Mucosa of stomach (tissue), 1 donor: ENCODE measurements around the gene MAJIN.

Experiments
- H3K27me3 ChIP-seq: one replicate; pipeline ENCODE4 v1.7.0; 2013; ENCODE audit warnings: mild to moderate bottlenecking, low read length; ENCODE audit not compliant: control insufficient read depth, insufficient read depth
- H3K36me3 ChIP-seq: one replicate; pipeline ENCODE4 v1.7.0; 2013; ENCODE audit warnings: low read length; ENCODE audit not compliant: control insufficient read depth, insufficient read depth
- H3K4me1 ChIP-seq: one replicate; pipeline ENCODE4 v1.7.0; 2013; ENCODE audit warnings: mild to moderate bottlenecking, low read length; ENCODE audit not compliant: control insufficient read depth, insufficient read depth
- H3K4me3 ChIP-seq: one replicate; pipeline ENCODE4 v1.7.0; 2013; ENCODE audit warnings: low read length
- H3K9ac ChIP-seq: one replicate; pipeline ENCODE4 v1.7.0; 2013; ENCODE audit warnings: mild to moderate bottlenecking, low read length, moderate library complexity
- H3K9me3 ChIP-seq: one replicate; pipeline ENCODE4 v1.7.0; 2013; ENCODE audit warnings: mild to moderate bottlenecking, low read length, moderate library complexity; ENCODE audit not compliant: control insufficient read depth
- donor health status: Pancreatic carcinoma.

MAJIN gene, protein sequence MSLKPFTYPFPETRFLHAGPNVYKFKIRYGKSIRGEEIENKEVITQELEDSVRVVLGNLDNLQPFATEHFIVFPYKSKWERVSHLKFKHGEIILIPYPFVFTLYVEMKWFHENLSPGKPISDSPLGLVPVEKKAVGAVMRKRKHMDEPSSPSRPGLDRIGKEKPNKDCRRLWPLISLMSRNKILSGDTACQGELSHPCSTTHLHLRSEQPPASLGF

DNA sequence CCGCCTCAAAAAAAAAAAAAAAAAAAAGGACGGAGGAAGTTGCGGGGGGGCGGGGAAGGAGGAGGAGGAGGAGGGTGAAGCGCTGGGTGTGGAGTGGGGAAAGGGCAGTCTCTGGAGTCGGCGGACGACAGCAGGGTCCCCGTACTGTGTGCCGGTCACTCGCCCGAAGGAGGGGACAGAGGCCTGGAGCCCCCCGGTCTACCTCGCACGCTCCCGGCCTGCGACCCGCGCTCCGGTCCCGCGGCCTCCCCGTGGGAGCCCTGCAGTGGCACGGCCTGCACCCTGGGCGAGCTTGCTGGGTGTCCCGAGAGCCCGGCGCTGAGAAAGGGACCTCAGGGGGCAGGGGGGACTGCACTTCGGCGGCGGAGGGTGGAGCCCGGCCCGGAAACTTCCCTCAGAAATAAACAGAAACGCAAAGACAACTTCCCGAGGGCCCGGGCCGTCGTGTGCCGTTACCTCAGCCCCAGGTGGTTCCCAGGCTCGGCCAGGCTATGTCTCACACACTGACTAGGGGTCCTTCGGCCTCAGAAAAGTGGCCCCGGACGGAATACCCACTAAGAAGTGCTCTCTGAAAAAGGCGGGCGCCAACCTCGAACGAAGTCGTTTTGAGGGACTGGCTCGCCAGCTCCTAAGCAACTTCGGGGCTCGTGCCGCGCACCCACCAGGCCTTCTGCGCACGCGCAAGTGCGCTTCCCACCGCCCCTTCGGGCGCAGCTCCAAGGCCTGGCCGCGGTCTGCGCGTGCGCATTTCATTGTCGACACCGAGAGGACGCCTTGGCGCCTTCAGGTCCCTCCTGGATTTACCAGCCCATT, at the start of gene MAJIN:
Gene MAJIN (minus strand): TSS at position 688 of the 813 bp plus-strand sequence. CDS start 12,703 bp downstream, outside the sequence.
- Histone ChIP-seq H3K4me1 (peaks cover 16% of the 10 kb centered on the region), H3K4me3 (peak within 1 kb of the TSS; percentile 41), H3K36me3 (no peaks in the 10 kb centered on the region), H3K27me3 (no peaks in the 10 kb centered on the region), H3K9me3 (no peaks in the 10 kb centered on the region), H3K9ac (peak within 1 kb of the TSS; percentile 37)

DNA sequence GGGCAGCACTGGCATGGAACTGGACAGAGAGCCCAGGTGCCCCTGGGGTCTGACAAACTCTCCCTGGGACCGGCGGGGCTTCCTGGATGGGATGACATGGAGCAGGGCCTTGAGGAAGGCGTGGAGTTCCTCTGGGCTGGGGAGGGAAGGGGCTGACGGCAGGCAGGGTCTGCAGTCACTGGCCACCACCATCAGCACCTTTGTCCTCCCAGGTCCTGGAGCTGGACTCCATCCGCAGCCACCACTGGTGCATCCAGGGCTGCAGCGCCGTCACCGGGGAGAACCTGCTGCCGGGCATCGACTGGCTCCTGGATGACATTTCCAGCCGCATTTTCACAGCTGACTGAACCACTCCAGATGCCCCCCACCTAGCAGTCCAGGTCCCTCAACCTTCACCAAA, 49.6 kb upstream of the MAJIN start:
- no peak overlapping the region for H3K9ac ChIP-seq
- H3K9me3 ChIP-seq: no peaks in the 10 kb centered on the region
- no peaks in the 10 kb centered on the region for H3K27me3 ChIP-seq
- peaks cover 6% of the 10 kb centered on the region for H3K36me3 ChIP-seq
- H3K4me1 ChIP-seq: no peaks in the 10 kb centered on the region
- H3K4me3 ChIP-seq: no peak overlapping the region

DNA sequence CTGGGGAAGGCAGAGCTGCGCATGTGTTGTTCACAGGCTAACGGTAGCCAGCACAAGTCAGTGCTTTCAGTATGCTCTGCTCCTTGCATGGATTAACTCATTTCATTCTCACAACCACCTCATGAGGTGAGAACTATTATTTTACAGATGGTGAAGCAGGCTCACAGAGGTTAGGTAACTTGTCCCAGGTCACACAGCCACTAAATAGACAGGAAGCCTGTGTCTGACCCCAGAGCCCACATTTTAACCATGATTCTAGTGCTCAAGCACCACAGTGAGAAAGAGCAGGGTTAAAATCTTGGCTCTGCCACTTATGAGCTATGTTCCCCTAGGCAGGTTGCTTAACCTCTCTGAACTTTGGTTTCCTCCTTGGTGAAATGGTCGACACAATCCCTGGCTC, 49.1 kb upstream of the MAJIN start:
- Histone ChIP-seq H3K9me3 (no peaks in the 10 kb centered on the region), H3K4me1 (no peaks in the 10 kb centered on the region), H3K4me3 (no peak overlapping the region), H3K9ac (no peak overlapping the region), H3K27me3 (no peaks in the 10 kb centered on the region), H3K36me3 (peaks cover 6% of the 10 kb centered on the region)

DNA sequence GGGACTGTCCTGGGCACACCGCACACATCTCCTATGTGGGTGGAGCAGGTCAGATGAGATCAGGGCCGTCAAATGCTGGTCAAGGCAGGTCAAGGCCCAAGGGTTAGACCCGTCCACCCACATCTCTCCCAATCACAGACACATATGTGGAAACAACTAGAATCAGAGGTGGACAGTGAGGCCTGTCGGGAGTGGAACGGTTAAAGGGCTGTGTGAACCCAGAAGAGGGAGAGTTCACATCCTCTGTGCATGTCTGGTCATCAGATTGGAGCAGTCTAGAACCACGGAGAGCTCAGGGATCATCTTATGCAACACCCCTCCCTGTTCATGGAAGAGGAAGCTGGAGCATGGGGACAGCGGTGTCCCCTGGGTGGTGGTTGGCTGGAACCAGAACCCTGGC, 47.9 kb upstream of the MAJIN start:
- Histone ChIP-seq H3K4me3 (no peak overlapping the region), H3K36me3 (peaks cover 6% of the 10 kb centered on the region), H3K9ac (no peak overlapping the region), H3K4me1 (peaks cover under 1% of the 10 kb centered on the region), H3K9me3 (no peaks in the 10 kb centered on the region), H3K27me3 (no peaks in the 10 kb centered on the region)

DNA sequence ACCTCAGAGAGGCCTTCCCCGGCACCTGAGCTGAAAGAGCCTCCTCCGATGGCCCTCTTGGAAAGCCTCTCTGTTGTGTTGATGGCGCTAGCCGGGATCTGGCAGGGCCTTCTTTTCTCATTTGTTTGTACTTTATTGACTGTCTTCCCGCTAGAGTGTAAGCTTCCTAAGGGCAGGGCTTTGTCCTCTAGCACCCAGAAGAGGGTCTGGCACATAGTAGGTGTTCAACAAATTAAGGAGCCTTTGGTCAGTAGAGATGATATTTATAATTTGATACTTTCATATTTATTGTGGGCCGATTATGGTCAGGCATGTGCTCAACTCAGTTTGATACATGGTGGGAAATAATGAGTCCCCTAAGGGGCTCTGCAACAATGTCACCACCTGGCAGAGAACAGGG, 46.0 kb upstream of the MAJIN start:
- Histone ChIP-seq H3K9ac (no peak overlapping the region), H3K9me3 (no peaks in the 10 kb centered on the region), H3K36me3 (peaks cover 6% of the 10 kb centered on the region), H3K4me3 (no peak overlapping the region), H3K27me3 (no peaks in the 10 kb centered on the region), H3K4me1 (peaks cover 8% of the 10 kb centered on the region)

DNA sequence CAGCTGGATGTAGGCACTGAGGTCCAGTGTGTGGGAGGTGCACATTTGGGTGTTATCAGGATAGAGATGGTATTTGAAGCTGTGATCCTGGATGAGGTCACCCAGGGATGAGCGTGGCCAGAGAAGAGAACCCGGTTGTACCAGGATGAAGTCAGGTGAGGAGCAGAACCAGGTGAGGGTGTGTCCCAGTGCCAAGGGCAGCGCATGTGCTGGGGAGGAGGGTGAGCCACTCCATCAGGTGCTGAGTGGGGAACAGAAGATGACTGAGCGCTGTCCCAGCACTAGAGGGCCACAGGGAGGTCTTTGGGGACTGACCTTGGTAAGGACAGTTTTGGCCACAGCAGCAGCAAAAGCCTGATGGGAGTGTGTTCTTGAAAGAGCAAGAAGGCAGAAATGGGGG, 44.8 kb upstream of the MAJIN start:
- Histone ChIP-seq H3K36me3 (peaks cover 6% of the 10 kb centered on the region), H3K4me3 (no peak overlapping the region), H3K27me3 (no peaks in the 10 kb centered on the region), H3K4me1 (peaks cover 10% of the 10 kb centered on the region), H3K9me3 (no peaks in the 10 kb centered on the region), H3K9ac (no peak overlapping the region)

DNA sequence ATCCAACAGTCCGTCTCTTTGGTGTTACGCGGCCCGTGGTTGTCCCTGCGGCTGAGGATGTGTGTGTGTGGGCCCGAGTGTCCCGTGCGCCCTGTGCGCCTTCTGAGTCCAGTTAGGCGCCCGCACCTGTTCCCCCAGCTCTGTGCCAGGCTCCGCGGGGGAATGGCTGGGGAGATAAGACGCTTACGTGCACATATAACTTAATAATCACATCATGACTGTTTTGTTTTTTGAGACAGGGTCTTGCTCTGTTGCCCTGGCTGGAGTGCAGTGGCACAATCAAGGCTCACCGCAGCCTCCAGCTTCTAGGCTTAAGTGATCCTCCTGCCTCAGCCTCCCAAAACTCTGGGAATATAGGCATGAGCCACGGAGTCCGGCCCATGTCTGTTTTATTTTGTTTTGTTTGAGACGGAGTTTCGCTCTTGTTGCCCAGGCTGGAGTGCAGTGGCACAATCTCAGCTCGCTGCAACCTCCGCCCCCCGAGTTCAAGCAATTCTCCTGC, 42.9 kb upstream of the MAJIN start:
- Histone ChIP-seq H3K4me3 (peak overlapping the region; percentile 96), H3K9ac (peak overlapping the region; percentile 91), H3K9me3 (no peaks in the 10 kb centered on the region), H3K4me1 (peaks cover 10% of the 10 kb centered on the region), H3K36me3 (peaks cover 6% of the 10 kb centered on the region), H3K27me3 (no peaks in the 10 kb centered on the region)

DNA sequence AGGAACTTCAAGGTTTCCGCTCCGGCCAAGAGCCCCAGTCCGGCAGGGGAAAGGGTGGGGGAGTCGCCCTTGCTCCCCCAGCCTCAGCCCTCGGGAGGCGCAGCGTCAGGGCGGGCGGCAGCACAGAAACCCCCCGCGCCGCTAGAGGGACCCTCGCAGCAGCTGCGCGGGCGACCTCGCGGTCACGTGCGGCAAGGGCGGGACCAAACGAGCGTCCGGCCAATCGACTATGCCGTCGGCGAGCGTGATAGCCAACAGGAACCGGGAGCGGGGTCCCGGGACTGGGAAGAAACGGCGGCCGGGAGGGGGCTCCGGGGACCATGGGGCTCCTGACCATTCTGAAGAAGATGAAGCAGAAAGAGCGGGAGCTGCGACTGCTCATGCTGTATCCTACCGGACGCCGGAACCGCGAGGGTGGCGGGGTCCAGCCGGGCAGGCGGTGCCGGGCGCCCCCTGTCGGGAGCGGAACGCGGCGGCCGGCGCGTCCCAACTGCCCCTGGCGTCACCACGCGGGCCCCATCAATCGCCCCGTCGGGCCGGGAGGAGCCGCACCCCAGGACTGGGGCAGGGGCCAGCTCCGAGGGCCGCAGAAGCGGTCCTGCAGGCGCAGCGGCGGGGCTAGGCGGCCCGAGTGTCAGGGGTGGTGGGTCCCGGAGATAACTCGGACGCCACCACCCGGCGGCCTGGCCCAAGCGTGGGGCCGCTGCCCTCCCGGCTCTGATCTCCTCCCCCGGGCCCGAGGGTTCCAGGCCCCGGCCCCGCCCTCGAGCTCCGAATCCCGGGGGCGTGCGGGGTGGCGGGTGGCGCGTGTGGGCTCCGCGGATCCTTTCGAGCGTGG, 42.2 kb upstream of the MAJIN start, which contains the start of gene ARL2:
Gene ARL2 (plus strand): TSS at position 273 of the 838 bp plus-strand sequence. CDS start 48 bp downstream, at position 321.
- H3K9me3 ChIP-seq: no peaks in the 10 kb centered on the region
- peak within 1 kb of the TSS; percentile 91 for H3K9ac ChIP-seq
- H3K4me1 ChIP-seq: peaks cover 10% of the 10 kb centered on the region
- peaks cover 6% of the 10 kb centered on the region for H3K36me3 ChIP-seq
- H3K4me3 ChIP-seq: peak within 1 kb of the TSS; percentile 96
- H3K27me3 ChIP-seq: no peaks in the 10 kb centered on the region

DNA sequence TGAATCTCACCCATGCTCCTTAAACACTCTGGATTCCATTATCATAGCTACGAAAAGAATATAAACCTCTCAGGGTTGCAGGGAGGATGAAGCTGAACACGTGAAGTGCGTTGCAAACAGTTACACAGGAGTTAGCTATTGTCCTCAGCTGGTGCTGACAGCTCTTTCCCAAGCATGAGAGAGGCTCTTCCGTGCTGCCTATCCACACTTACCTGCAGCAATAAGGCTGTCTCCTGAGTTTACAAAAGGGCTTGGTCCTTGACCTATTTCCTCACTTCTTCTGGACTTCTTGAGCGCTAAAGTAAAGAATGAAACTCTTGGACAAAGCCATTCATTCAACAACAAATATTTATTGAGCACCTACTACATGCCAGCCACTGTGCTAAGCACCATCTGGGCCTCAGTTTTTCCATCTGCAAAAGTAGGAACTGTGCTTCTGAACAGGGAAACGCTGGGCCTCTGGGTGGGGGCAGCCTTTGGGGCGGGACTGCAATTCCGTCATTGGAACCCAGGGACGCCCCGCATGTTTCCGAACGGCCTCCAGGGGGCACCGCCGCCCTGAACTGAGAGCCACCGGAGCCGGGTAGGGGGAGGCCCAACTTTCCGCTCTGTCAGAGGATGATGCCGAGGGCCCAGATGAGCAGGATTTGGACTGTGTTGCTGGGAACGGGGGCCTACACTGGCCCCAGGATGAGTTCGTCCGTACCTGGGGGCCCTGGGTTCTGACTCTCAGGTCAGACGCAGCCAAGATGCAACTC, 41.4 kb upstream of the MAJIN start:
- peak overlapping the region; percentile 96 for H3K4me3 ChIP-seq
- peaks cover 1% of the 10 kb centered on the region for H3K36me3 ChIP-seq
- no peaks in the 10 kb centered on the region for H3K9me3 ChIP-seq
- H3K9ac ChIP-seq: peak overlapping the region; percentile 91
- H3K4me1 ChIP-seq: peaks cover 10% of the 10 kb centered on the region
- no peaks in the 10 kb centered on the region for H3K27me3 ChIP-seq

DNA sequence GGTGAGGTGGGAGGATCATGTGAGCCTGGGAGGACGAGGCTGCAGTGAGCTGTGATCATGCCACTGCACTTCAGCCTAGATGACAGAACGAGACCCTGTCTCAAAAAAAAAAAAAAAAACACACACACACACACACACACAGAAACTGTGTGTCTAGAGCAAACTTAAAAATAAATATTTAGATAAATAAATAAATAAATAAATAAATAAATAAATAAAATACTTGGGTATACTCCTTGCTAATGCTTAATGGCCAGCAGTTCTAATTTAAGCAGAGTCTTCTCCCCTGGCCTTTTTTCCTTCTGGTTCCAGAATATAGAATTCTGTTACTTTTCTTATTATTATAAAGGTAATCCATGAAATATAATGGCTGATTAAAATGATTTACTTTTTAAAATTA, 37.0 kb upstream of the MAJIN start:
- Histone ChIP-seq H3K27me3 (no peaks in the 10 kb centered on the region), H3K4me1 (peaks cover 6% of the 10 kb centered on the region), H3K9me3 (no peaks in the 10 kb centered on the region), H3K4me3 (no peak overlapping the region), H3K36me3 (no peaks in the 10 kb centered on the region), H3K9ac (no peak overlapping the region)

DNA sequence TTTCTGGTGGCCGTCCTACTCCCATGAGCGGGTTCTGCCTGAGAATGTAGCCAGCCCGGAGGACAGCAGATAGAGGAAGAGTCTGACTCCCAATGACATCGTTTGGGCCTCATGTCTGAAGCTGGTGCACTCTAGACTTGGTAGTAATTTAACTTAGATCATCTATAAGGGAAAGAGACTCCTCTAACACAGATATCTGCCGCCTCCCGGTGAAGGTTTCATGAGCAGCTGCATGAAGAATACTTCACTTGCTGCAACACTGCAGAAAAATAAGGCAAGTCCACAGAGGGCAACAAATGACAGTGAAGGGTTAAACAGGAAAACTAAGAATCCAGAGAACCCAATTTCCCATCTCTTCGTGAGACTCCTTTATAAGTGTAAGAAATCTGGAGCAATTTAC, 36.1 kb upstream of the MAJIN start:
- Histone ChIP-seq H3K9me3 (no peaks in the 10 kb centered on the region), H3K4me1 (peaks cover 2% of the 10 kb centered on the region), H3K27me3 (no peaks in the 10 kb centered on the region), H3K9ac (no peak overlapping the region), H3K4me3 (no peak overlapping the region), H3K36me3 (no peaks in the 10 kb centered on the region)
